ENCODE measurements around the gene C3orf52.

The C3orf52 gene

GRCh38 chr3:112136046-112136445 lies 49.9 kb downstream of the C3orf52 start:
- Histone ChIP-seq H3F3A (ENCODE audit: insufficient read depth, low read length) (peaks cover 31% of the 10 kb centered on the region), H4K20me1 (ENCODE audit: insufficient read depth, low read length) (no peaks in the 10 kb centered on the region), H3K4me1 (ENCODE audit: low read length) (peaks cover 48% of the 10 kb centered on the region), H3K9me2 (replicated peaks; ENCODE audit: insufficient read depth, low read length) (no peaks in the 10 kb centered on the region), H2AFZ (ENCODE audit: low read length) (no peak overlapping the region), H3K4me2 (ENCODE audit: low read depth, low read length) (no peak overlapping the region), H3K9me3 (replicated peaks; ENCODE audit: insufficient read depth, low read length) (no peaks in the 10 kb centered on the region), H3K27me3 (replicated peaks; ENCODE audit: insufficient read depth, low read length) (no peaks in the 10 kb centered on the region), H3K27ac (ENCODE audit: low read length) (no peak overlapping the region), H3K79me2 (ENCODE audit: low read length) (peaks cover 15% of the 10 kb centered on the region), H3K36me3 (replicated peaks; ENCODE audit: insufficient read depth, low read length) (no peaks in the 10 kb centered on the region), H3K4me3 (ENCODE audit: low read length) (no peak overlapping the region), H3K9ac (ENCODE audit: low read length) (no peak overlapping the region)
- DNase-seq, result no peak
- TF ChIP-seq EZH2 (optimal IDR thresholded peaks at IDR 0.05; ENCODE audit: low read depth, low read length) (no peak), CTCF (IDR thresholded peaks at IDR 0.05; ENCODE audit: low read length) (no peak), EZH2phosphoT487 (IDR thresholded peaks at IDR 0.05; ENCODE audit: low read length) (no peak)

DNA sequence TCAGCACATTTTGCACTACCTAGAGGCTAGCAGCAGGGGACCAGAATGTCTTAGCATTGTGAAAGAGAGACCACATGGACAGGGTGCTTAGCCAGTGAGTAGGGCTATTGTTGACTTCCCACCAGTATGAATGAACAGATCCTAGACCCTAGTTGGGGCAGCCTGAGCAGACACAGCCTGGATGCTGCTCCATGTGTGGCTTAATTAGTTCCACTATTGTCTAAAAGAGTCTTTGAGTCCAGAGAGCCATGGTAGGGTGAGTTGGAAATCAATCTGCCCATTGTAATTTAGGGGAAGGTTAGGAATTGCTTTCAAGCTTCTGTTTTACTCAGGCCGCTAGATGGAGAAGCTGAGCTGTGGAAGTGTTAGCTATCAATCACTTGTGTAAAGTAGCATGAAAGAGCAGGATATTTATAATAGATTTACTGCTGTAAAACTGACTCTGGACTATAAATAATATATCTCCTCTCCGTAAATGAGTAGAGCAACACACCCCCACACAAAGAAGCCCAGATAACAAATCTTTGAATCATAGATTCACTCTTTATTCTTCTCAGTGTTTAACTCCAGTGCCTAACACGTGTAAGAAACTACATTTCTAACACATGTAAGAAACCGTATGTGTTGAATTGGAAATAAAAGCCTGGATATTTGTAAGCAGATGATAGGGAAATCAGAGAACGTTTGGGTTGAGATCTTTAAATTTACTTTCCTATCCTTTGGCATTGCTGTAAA lies 50.9 kb downstream of the C3orf52 start:
- DNase-seq, result peak; percentile 70
- Histone ChIP-seq H3K36me3 (replicated peaks; ENCODE audit: insufficient read depth, low read length) (no peaks in the 10 kb centered on the region), H3K27ac (ENCODE audit: low read length) (no peak overlapping the region), H2AFZ (ENCODE audit: low read length) (peak overlapping the region; percentile 15; the same call in 1 of the 2 replicates), H3K9me3 (replicated peaks; ENCODE audit: insufficient read depth, low read length) (no peaks in the 10 kb centered on the region), H4K20me1 (ENCODE audit: insufficient read depth, low read length) (no peaks in the 10 kb centered on the region), H3K4me2 (ENCODE audit: low read depth, low read length) (0 out of 2 replicates have a peak overlapping the region, but pooled peaks have one; percentile 9), H3K79me2 (ENCODE audit: low read length) (peaks cover 5% of the 10 kb centered on the region), H3K4me1 (ENCODE audit: low read length) (peaks cover 46% of the 10 kb centered on the region), H3F3A (ENCODE audit: insufficient read depth, low read length) (peaks cover 28% of the 10 kb centered on the region), H3K27me3 (replicated peaks; ENCODE audit: insufficient read depth, low read length) (no peaks in the 10 kb centered on the region), H3K4me3 (ENCODE audit: low read length) (no peak overlapping the region), H3K9ac (ENCODE audit: low read length) (no peak overlapping the region), H3K9me2 (replicated peaks; ENCODE audit: insufficient read depth, low read length) (no peaks in the 10 kb centered on the region)
- TF ChIP-seq CTCF (IDR thresholded peaks at IDR 0.05; ENCODE audit: low read length), result peak; percentile 80
- no peak for TF ChIP-seq EZH2 (optimal IDR thresholded peaks at IDR 0.05; ENCODE audit: low read depth, low read length)
- no peak for TF ChIP-seq EZH2phosphoT487 (IDR thresholded peaks at IDR 0.05; ENCODE audit: low read length)

DNA sequence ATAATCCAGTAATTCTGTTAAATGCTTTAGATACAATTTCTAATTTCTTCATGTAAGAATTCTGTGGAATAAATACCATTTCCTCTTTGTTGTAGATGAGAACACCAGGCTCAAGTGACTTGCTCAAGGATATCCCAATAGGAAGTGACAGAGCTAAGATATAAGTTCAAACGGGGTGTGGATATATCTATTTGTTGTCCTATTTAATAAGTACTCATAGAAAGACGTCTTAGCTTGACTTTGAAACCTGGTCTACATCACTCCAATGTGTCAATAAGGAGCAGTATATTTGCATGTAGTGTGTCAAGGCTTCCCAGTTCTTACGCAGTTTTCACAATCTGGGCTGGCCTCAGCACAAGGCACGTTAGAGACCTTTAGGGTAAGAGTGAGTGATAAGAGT lies 51.6 kb downstream of the C3orf52 start:
- Histone ChIP-seq H3K9me3 (replicated peaks; ENCODE audit: insufficient read depth, low read length) (no peaks in the 10 kb centered on the region), H3K4me3 (ENCODE audit: low read length) (no peak overlapping the region), H3K27me3 (replicated peaks; ENCODE audit: insufficient read depth, low read length) (no peaks in the 10 kb centered on the region), H4K20me1 (ENCODE audit: insufficient read depth, low read length) (no peaks in the 10 kb centered on the region), H3K4me1 (ENCODE audit: low read length) (peaks cover 46% of the 10 kb centered on the region), H3K4me2 (ENCODE audit: low read depth, low read length) (no peak overlapping the region), H3K79me2 (ENCODE audit: low read length) (no peaks in the 10 kb centered on the region), H3F3A (ENCODE audit: insufficient read depth, low read length) (peaks cover 22% of the 10 kb centered on the region), H3K9me2 (replicated peaks; ENCODE audit: insufficient read depth, low read length) (no peaks in the 10 kb centered on the region), H3K27ac (ENCODE audit: low read length) (no peak overlapping the region), H3K9ac (ENCODE audit: low read length) (no peak overlapping the region), H3K36me3 (replicated peaks; ENCODE audit: insufficient read depth, low read length) (no peaks in the 10 kb centered on the region), H2AFZ (ENCODE audit: low read length) (no peak overlapping the region)
- no peak for DNase-seq
- TF ChIP-seq EZH2phosphoT487 (IDR thresholded peaks at IDR 0.05; ENCODE audit: low read length) (no peak), CTCF (IDR thresholded peaks at IDR 0.05; ENCODE audit: low read length) (no peak), EZH2 (optimal IDR thresholded peaks at IDR 0.05; ENCODE audit: low read depth, low read length) (no peak)

Data from MM.1S (cell line).